ENCODE measurements around the gene ATP13A3.

The ATP13A3 gene

GRCh38 chr3:194387926-194388418 is 98.8 kb downstream of the ATP13A3 start:
- TF ChIP-seq, protein P1, sequence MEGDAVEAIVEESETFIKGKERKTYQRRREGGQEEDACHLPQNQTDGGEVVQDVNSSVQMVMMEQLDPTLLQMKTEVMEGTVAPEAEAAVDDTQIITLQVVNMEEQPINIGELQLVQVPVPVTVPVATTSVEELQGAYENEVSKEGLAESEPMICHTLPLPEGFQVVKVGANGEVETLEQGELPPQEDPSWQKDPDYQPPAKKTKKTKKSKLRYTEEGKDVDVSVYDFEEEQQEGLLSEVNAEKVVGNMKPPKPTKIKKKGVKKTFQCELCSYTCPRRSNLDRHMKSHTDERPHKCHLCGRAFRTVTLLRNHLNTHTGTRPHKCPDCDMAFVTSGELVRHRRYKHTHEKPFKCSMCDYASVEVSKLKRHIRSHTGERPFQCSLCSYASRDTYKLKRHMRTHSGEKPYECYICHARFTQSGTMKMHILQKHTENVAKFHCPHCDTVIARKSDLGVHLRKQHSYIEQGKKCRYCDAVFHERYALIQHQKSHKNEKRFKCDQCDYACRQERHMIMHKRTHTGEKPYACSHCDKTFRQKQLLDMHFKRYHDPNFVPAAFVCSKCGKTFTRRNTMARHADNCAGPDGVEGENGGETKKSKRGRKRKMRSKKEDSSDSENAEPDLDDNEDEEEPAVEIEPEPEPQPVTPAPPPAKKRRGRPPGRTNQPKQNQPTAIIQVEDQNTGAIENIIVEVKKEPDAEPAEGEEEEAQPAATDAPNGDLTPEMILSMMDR (conservative IDR thresholded peaks at IDR 0.05; ENCODE audit: low read depth): no peak
- CTCF ChIA-PET: interaction anchor here (0.5 to 1.1 kb wide), 4 partner anchors 18 to 684 kb away, joined by 3 to 5 read pairs (median 4); no protein-coding TSS in a partner anchor
- no peak for DNase-seq (ENCODE audit: low spot score)
- no peak overlapping the region for H3K27ac ChIP-seq
- POLR2A ChIA-PET (ENCODE audit: low non-redundant PET): no interaction called here

DNA sequence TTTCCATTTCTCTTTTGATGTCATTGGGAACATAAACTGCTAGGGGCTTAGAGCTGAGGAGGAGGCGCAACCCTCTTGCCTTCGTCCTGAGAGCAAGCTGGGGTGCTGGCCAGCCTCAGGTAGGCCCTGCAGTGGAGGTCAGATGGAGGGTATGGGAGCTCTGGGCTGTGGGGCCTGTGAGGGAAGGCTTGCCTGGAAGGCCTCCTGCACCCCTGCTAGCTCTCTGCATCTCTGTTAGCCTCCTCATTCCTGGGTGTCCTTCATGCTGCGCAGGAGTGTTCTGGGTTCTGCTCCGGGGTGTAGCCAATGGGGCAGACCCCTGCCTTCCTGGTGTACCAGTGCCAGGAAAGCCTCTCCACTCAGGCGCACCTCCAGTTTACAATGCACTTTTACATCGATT is 99.5 kb downstream of the ATP13A3 start:
- CTCF ChIA-PET: interaction anchor here (0.6 to 1.2 kb wide), 4 partner anchors 19 to 624 kb away, joined by 3 to 5 read pairs (median 4); no protein-coding TSS in a partner anchor
- TF ChIP-seq, protein P1 (conservative IDR thresholded peaks at IDR 0.05; ENCODE audit: low read depth): no peak

GRCh38 chr3:194386648-194387047 is 100.2 kb downstream of the ATP13A3 start:
- ChIA-PET CTCF (interaction anchor here (0.6 to 1.2 kb wide), 4 partner anchors 27 to 624 kb away, joined by 3 to 5 read pairs (median 3); no protein-coding TSS in a partner anchor), POLR2A (ENCODE audit: low non-redundant PET) (no interaction called here)
- no peak for DNase-seq (ENCODE audit: low spot score)
- TF ChIP-seq, protein P1 (conservative IDR thresholded peaks at IDR 0.05; ENCODE audit: low read depth): no peak
- no peak overlapping the region for H3K27ac ChIP-seq

More for the DNA sequence above, 99.5 kb downstream of the ATP13A3 start:
- H3K27ac ChIP-seq: no peak overlapping the region
- no peak for DNase-seq (ENCODE audit: low spot score)
- POLR2A ChIA-PET (ENCODE audit: low non-redundant PET): no interaction called here

- no peak overlapping the region for H3K27ac ChIP-seq
- TF ChIP-seq, protein P1 (conservative IDR thresholded peaks at IDR 0.05; ENCODE audit: low read depth): no peak
- ChIA-PET POLR2A (ENCODE audit: low non-redundant PET) (no interaction called here), CTCF (interaction anchor here (0.6 kb wide), 1 partner anchor 26 kb away, joined by 3 read pairs; no protein-coding TSS in a partner anchor)
- DNase-seq (ENCODE audit: low spot score): no peak
Observed at GRCh38 chr3:194386066-194386465, 100.7 kb downstream of the ATP13A3 start.

DNA sequence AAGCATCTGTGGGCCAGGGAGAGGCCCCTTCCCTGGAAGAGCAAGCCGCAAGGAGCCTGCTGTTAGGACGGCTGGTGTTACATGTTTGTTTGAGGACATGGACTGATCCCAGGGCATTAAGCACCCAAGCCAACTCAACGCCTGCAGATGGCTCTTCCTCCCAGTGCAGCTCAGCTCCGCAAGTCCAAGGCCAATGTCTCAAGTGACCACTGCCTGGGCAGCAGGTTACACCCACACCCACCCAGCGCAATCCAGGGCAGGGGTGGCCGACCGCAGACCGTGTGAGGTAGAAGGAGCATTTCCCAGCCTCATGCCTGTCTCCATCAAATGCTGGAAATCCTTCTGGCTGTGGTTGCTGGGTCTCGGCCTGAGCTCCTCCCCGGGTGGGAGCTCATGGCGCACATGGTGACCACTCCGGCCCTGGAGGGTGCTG is 102.2 kb downstream of the ATP13A3 start:
- H3K27ac ChIP-seq: no peak overlapping the region
- CTCF ChIA-PET: no interaction called here
- no peak for DNase-seq (ENCODE audit: low spot score)
- TF ChIP-seq, protein P1 (conservative IDR thresholded peaks at IDR 0.05; ENCODE audit: low read depth): no peak
- POLR2A ChIA-PET (ENCODE audit: low non-redundant PET): no interaction called here

- TF ChIP-seq, protein P1 (conservative IDR thresholded peaks at IDR 0.05; ENCODE audit: low read depth): no peak
- no peak for DNase-seq (ENCODE audit: low spot score)
- ChIA-PET CTCF (no interaction called here), POLR2A (ENCODE audit: low non-redundant PET) (no interaction called here)
- no peak overlapping the region for H3K27ac ChIP-seq
Observed at GRCh38 chr3:194384156-194384555, 102.6 kb downstream of the ATP13A3 start.
